DOHH2 (cell line): ENCODE data around the gene MT1M.

Source experiments
- EZH2phosphoT487 ChIP-seq: fragments of 200-600 bp; sonication (generic); IDR thresholded peaks from 2 replicates; pipeline ENCODE4 v1.6.1; 2017; ENCODE audit warnings: borderline replicate concordance, mild to moderate bottlenecking, antibody characterized with exemption, low read length, moderate library complexity, mixed read lengths
- TF ChIP-seq, protein P1 (sequence below): fragments of 200-600 bp; sonication (generic); IDR thresholded peaks from one replicate; pipeline ENCODE4 v1.5.1; 2014; ENCODE audit warnings: antibody characterized with exemption, mild to moderate bottlenecking, low read depth, low read length; ENCODE audit not compliant: poor library complexity, severe bottlenecking

DNA sequence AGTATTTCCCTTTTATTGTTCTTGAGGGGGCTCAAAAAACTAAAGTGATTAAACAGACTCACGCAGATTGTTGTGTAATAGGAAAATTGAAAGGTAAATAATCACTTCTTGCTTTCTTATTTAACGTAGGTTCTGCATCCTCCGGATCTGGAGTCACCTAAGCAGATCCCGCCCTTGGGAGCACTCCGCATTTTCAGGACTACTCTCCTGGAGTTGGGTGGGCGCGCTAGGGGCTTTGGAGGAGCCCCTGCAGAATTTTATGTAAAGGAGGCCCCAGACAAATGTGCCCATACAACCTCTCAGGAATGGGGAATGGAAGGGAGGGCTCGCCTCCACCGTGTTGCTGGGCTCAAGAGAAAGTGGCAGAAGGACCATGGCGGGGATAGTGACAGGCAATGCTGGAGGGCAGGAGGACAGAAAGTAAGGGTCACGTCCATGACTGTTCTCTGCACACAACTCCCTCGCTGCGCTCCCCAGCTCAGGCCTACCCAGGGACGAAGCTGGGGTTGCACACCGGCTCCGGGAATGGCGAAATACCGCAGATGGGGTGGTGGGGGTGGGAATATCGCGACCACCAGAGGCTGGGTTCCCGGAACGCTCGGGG lies 15.7 kb upstream of the MT1M start:
- TF ChIP-seq, protein P1, sequence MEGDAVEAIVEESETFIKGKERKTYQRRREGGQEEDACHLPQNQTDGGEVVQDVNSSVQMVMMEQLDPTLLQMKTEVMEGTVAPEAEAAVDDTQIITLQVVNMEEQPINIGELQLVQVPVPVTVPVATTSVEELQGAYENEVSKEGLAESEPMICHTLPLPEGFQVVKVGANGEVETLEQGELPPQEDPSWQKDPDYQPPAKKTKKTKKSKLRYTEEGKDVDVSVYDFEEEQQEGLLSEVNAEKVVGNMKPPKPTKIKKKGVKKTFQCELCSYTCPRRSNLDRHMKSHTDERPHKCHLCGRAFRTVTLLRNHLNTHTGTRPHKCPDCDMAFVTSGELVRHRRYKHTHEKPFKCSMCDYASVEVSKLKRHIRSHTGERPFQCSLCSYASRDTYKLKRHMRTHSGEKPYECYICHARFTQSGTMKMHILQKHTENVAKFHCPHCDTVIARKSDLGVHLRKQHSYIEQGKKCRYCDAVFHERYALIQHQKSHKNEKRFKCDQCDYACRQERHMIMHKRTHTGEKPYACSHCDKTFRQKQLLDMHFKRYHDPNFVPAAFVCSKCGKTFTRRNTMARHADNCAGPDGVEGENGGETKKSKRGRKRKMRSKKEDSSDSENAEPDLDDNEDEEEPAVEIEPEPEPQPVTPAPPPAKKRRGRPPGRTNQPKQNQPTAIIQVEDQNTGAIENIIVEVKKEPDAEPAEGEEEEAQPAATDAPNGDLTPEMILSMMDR: no peak
- TF ChIP-seq EZH2phosphoT487: no peak
